Measurements from ENCODE around the gene NMT1. TPM values are rescaled to one million over a fixed set of nuclear protein-coding genes. Genes with fewer than 3 reads are reported as not detected.
A peak's percentile ranks its signal among the peaks of the same experiment; 100 is the strongest.

The NMT1 gene
- total and polyA plus RNA-seq, 2 of the 13 experiments (the other 11 are each of a cell fraction or from before 2014, with no cell fraction given), result 75.7 to 142 TPM

GRCh38 chr17:45113424-45113754, 52.3 kb downstream of the NMT1 start (continued):
- TF ChIP-seq THAP9 (CRISPR knock-in tag; IDR thresholded peaks at IDR 0.05; ENCODE audit: borderline replicate concordance) (0 out of 2 replicates have a peak, but pooled peaks have one; percentile 25), ZNF33B (CRISPR knock-in tag; IDR thresholded peaks at IDR 0.05) (no peak), ZNF678 (CRISPR knock-in tag; IDR thresholded peaks at IDR 0.05) (no peak), SOX6 (IDR thresholded peaks at IDR 0.05) (no peak), SOX6 (CRISPR knock-in tag; IDR thresholded peaks at IDR 0.05) (0 out of 2 replicates have a peak, but pooled peaks have one; percentile 15), SOX5 (CRISPR knock-in tag; IDR thresholded peaks at IDR 0.05; ENCODE audit: borderline replicate concordance) (0 out of 2 replicates have a peak, but pooled peaks have one; percentile 7), RCOR2 (CRISPR knock-in tag; IDR thresholded peaks at IDR 0.05) (no peak), ZNF790 (CRISPR knock-in tag; IDR thresholded peaks at IDR 0.05; ENCODE audit: borderline replicate concordance) (no peak), ZBTB33 (CRISPR knock-in tag; IDR thresholded peaks at IDR 0.05) (peak; percentile 43; the same call in 1 of the 2 replicates), HNF4G (IDR thresholded peaks at IDR 0.05; ENCODE audit: borderline replicate concordance, low read depth, low read length) (peak; percentile 66; the same call in 1 of the 2 replicates), HNF4G (CRISPR knock-in tag; IDR thresholded peaks at IDR 0.05; ENCODE audit: borderline replicate concordance, low read depth) (no peak), ZNF552 (CRISPR knock-in tag; IDR thresholded peaks at IDR 0.05; ENCODE audit: borderline replicate concordance) (no peak), ZFYVE20 (CRISPR knock-in tag; IDR thresholded peaks at IDR 0.05; ENCODE audit: borderline replicate concordance, low read depth) (no peak), SYNCRIP (IDR thresholded peaks at IDR 0.05; ENCODE audit: insufficient read depth, low read depth, low read length) (no peak), HDAC1 (CRISPR knock-in tag; IDR thresholded peaks at IDR 0.05) (peak; percentile 46; the same call in 1 of the 2 replicates), BRD4 (CRISPR knock-in tag; IDR thresholded peaks at IDR 0.05) (no peak), MAFK (conservative IDR thresholded peaks at IDR 0.05 in 1 of 2, IDR thresholded peaks at IDR 0.05 in 1 of 2; ENCODE audit: low read length in 2 of 2) (no peak), RXRB (CRISPR knock-in tag; IDR thresholded peaks at IDR 0.05; ENCODE audit: borderline replicate concordance) (peak; percentile 69; the same call in 1 of the 2 replicates), FOSL1 (CRISPR knock-in tag; IDR thresholded peaks at IDR 0.05; ENCODE audit: borderline replicate concordance) (no peak), NR2F6 (IDR thresholded peaks at IDR 0.05) (peak; percentile 85), NR2F6 (CRISPR knock-in tag; IDR thresholded peaks at IDR 0.05) (peak; percentile 87), ZBTB7A (CRISPR knock-in tag; IDR thresholded peaks at IDR 0.05) (peak; percentile 58; the same call in 1 of the 2 replicates), PPARG (CRISPR knock-in tag; conservative IDR thresholded peaks at IDR 0.05) (0 out of 2 replicates have a peak, but pooled peaks have one; percentile 22), HOXA3 (CRISPR knock-in tag; IDR thresholded peaks at IDR 0.05) (peak; percentile 76; the same call in 1 of the 2 replicates), MAX (IDR thresholded peaks at IDR 0.05) (0 out of 2 replicates have a peak, but pooled peaks have one; percentile 8), MXD4 (CRISPR knock-in tag; IDR thresholded peaks at IDR 0.05) (0 out of 2 replicates have a peak, but pooled peaks have one; percentile 40), ZFX (CRISPR knock-in tag; IDR thresholded peaks at IDR 0.05; ENCODE audit: low read depth) (peak; percentile 31; the same call in 1 of the 2 replicates), THAP7 (CRISPR knock-in tag; IDR thresholded peaks at IDR 0.05) (no peak)

Data from HepG2 (cell line).